IMR-90 (cell line): ENCODE measurements around the gene CD93. TPM values are rescaled to one million over a fixed set of nuclear protein-coding genes. Genes with fewer than 3 reads are reported as not detected.

Experiments
- ATAC-seq: fragments of 200-7000 bp; cut with Tn5 transposase; 2 replicates; pipeline ENCODE4 v1.9.1; 2020; ENCODE audit warnings: low read depth, mild to moderate bottlenecking, moderate library complexity
- BruUV-seq: library from RNA; stranded (reverse); fragments of 400-500 nt; replicated peaks from 2 replicates; lab custom pipeline; 2021; lab: Mats Ljungman, UMichigan
- CTCF ChIA-PET: fragments of 300-600 bp; formaldehyde crosslinking; extraction: SDS; loops from one replicate; lab custom pipeline; 2021; ENCODE audit warnings: antibody characterized with exemption; lab: Yijun Ruan, JAX
- POLR2A ChIA-PET: fragments of 300-600 bp; sonication (Branson Sonifier 250); formaldehyde crosslinking; loops from one replicate; lab custom pipeline; 2022; ENCODE audit warnings: antibody characterized with exemption; ENCODE audit not compliant: unreplicated experiment; lab: Charles Lee
- DNase-seq: peaks from one replicate; pipeline ENCODE4 v3.0.0; 2013
- H2AFZ ChIP-seq: replicated peaks from 2 replicates; pipeline ENCODE3; 2013; ENCODE audit warnings: low read length, mild to moderate bottlenecking; ENCODE audit not compliant: poor library complexity
- H2AK5ac ChIP-seq: 2 replicates; pipeline ENCODE4 v1.6.1; 2013; ENCODE audit warnings: low read depth, low read length, inconsistent platforms
- H2AK9ac ChIP-seq: replicated peaks from 2 replicates; pipeline ENCODE3; 2013; ENCODE audit warnings: mild to moderate bottlenecking, low read depth, low read length, moderate library complexity; ENCODE audit not compliant: poor library complexity
- H2BK120ac ChIP-seq: 2 replicates; pipeline ENCODE4 v1.6.1; 2013; ENCODE audit warnings: low read depth, low read length, inconsistent platforms
- H2BK15ac ChIP-seq: 3 replicates; pipeline ENCODE4 v1.6.1; 2013; ENCODE audit warnings: low read depth, low read length, inconsistent platforms
- H2BK20ac ChIP-seq: 2 replicates; pipeline ENCODE4 v1.6.1; 2013; ENCODE audit warnings: low read depth, mild to moderate bottlenecking, inconsistent platforms, low read length, moderate library complexity
- H2BK5ac ChIP-seq: 2 replicates; pipeline ENCODE4 v1.6.1; 2013; ENCODE audit warnings: mild to moderate bottlenecking, low read depth, low read length, inconsistent platforms; ENCODE audit not compliant: poor library complexity, severe bottlenecking
- H3K14ac ChIP-seq: replicated peaks from 2 replicates; pipeline ENCODE4 v1.6.1; 2013; ENCODE audit warnings: low read depth, low read length, inconsistent platforms
- H3K18ac ChIP-seq: 2 replicates; pipeline ENCODE4 v1.6.1; 2013; ENCODE audit warnings: low read depth, low read length, control low read depth
- H3K23ac ChIP-seq: 2 replicates; pipeline ENCODE4 v1.6.1; 2013; ENCODE audit warnings: low read depth, low read length, inconsistent platforms
- H3K27ac ChIP-seq: 2 replicates; pipeline ENCODE4 v1.5.1; 2013; ENCODE audit warnings: mild to moderate bottlenecking, control low read depth, low read length; ENCODE audit not compliant: insufficient read depth
- H3K27me3 ChIP-seq: 2 replicates; pipeline ENCODE4 v1.6.1; 2013; ENCODE audit warnings: low read length; ENCODE audit not compliant: control insufficient read depth, insufficient read depth
- H3K36me3 ChIP-seq: 2 replicates; pipeline ENCODE4 v1.6.1; 2013; ENCODE audit warnings: low read length, mixed read lengths; ENCODE audit not compliant: control insufficient read depth, insufficient read depth
- H3K4ac ChIP-seq: 2 replicates; pipeline ENCODE4 v1.6.1; 2013; ENCODE audit warnings: low read depth, low read length, inconsistent platforms
- H3K4me1 ChIP-seq: 2 replicates; pipeline ENCODE4 v1.6.1; 2013; ENCODE audit warnings: low read length, mixed read lengths; ENCODE audit not compliant: control insufficient read depth, insufficient read depth
- H3K4me2 ChIP-seq: 2 replicates; pipeline ENCODE4 v1.6.1; 2013; ENCODE audit warnings: low read depth, mild to moderate bottlenecking, control low read depth, low read length, moderate library complexity
- H3K4me3 ChIP-seq: 2 replicates; pipeline ENCODE4 v1.5.1; 2013; ENCODE audit warnings: low read depth, mild to moderate bottlenecking, control low read depth, low read length, moderate library complexity; ENCODE audit not compliant: insufficient read depth
- H3K56ac ChIP-seq: 2 replicates; pipeline ENCODE4 v1.6.1; 2013; ENCODE audit warnings: low read length, inconsistent platforms; ENCODE audit not compliant: insufficient read depth; ENCODE audit errors: extremely low read depth
- H3K79me1 ChIP-seq, 2 experiments: 2 replicates each; pipeline ENCODE4 v1.6.1; 2013; ENCODE audit warnings: low read length in 2 of 2, inconsistent platforms in 1 of 2, low read depth in 1 of 2
- H3K9ac ChIP-seq: 2 replicates; pipeline ENCODE4 v1.6.1; 2013; ENCODE audit warnings: low read depth, low read length, control low read depth
- H3K9me1 ChIP-seq: 2 replicates; pipeline ENCODE4 v1.6.1; 2013; ENCODE audit warnings: low read length, inconsistent platforms; ENCODE audit not compliant: insufficient read depth
- H3K9me3 ChIP-seq: 2 replicates; pipeline ENCODE4 v1.6.1; 2013; ENCODE audit warnings: low read length; ENCODE audit not compliant: control insufficient read depth, insufficient read depth
- H4K20me1 ChIP-seq: 2 replicates; pipeline ENCODE4 v1.6.1; 2013; ENCODE audit warnings: low read length, inconsistent platforms; ENCODE audit not compliant: insufficient read depth
- H4K5ac ChIP-seq: 2 replicates; pipeline ENCODE4 v1.6.1; 2013; ENCODE audit warnings: mild to moderate bottlenecking, low read depth, low read length, control low read depth
- H4K8ac ChIP-seq, 2 experiments: 2 replicates each; pipeline ENCODE4 v1.6.1; 2013; ENCODE audit warnings: low read depth in 2 of 2, low read length in 2 of 2, control low read depth in 1 of 2, inconsistent platforms in 1 of 2
- H4K91ac ChIP-seq: 2 replicates; pipeline ENCODE4 v1.6.1; 2013; ENCODE audit warnings: low read depth, low read length, inconsistent platforms; ENCODE audit not compliant: insufficient read depth
- CTCF ChIP-seq: conservative IDR thresholded peaks from 2 replicates; pipeline ENCODE4 v1.5.1; 2012; ENCODE audit warnings: mild to moderate bottlenecking, low read depth, low read length, improper control_type of control experiment
- MAFK ChIP-seq: IDR thresholded peaks from 2 replicates; pipeline ENCODE4 v1.6.1; 2012; ENCODE audit warnings: low read depth, low read length, improper control_type of control experiment
- NFE2L2 ChIP-seq: fragments of 150-350 bp; IDR thresholded peaks from 2 replicates; pipeline ENCODE4 v1.6.1; 2016; ENCODE audit warnings: low read depth, mild to moderate bottlenecking, low read length
- POLR2A ChIP-seq: IDR thresholded peaks from 2 replicates; pipeline ENCODE4 v1.6.1; 2012; ENCODE audit warnings: mild to moderate bottlenecking, low read depth, low read length
- USF2 ChIP-seq: fragments of 150-350 bp; IDR thresholded peaks from 2 replicates; pipeline ENCODE4 v1.6.1; 2017; ENCODE audit warnings: mild to moderate bottlenecking, antibody characterized with exemption, low read length, low read depth
- WGBS, 2 experiments: methylation state at CpG; one replicate each; pipeline versions ENCODE4 v1.1.5 to v1.1.7; 2013; ENCODE audit warnings: missing lambda C conversion rate in 2 of 2; ENCODE audit not compliant: insufficient read length in 1 of 2; ENCODE audit errors: extremely low coverage in 2 of 2; 5-methylcytosine and 5-hydroxymethylcytosine counted together
- dilution Hi-C: fragments of 300-500 bp; cut with HindIII; formaldehyde crosslinking; loops from one replicate; pipeline ENCODE4 v1.14.3; 2018; ENCODE audit warnings: low sequenced_read_pairs; ENCODE audit not compliant: unreplicated experiment
- in situ Hi-C: fragments of 300-500 bp; cut with MboI; formaldehyde crosslinking; loops from 3 replicates; pipeline ENCODE4 v1.14.3; 2019; ENCODE audit warnings: low sequenced_read_pairs, inconsistent platforms, mixed read lengths
- intact Hi-C: fragments of 100-400 bp; cut with micrococcal nuclease; formaldehyde crosslinking; loops from 2 replicates; pipeline ENCODE4 v1.10.0; 2022
- polyA plus RNA-seq, 3 experiments: library from polyadenylated mRNA; depleted of rRNA; stranded (reverse); fragments of >200 nt; gene quantifications; 2 replicates each; pipeline ENCODE4 v1.2.3, GENCODE V29; 2012; ENCODE audit warnings: low replicate concordance in 1 of 3
- total RNA-seq: library from RNA; depleted of rRNA; stranded (reverse); fragments of >200 nt; gene quantifications from 2 replicates; pipeline ENCODE4 v1.2.3, GENCODE V29; 2012

Gene CD93
- total and polyA plus RNA-seq, 2 of the 4 experiments (the other 2 are of a cell fraction), result under 0.01 to 0.02 TPM

- no peak overlapping the region for H2BK20ac ChIP-seq
- H2BK15ac ChIP-seq, result no peak overlapping the region
- no TSS peak for BruUV-seq
- H3K9me3 ChIP-seq, result no peaks in the 10 kb centered on the region
- intact Hi-C loops, result no loop called here
- H2AK9ac ChIP-seq, result no peak overlapping the region
- no peak overlapping the region for H4K91ac ChIP-seq
- H3K36me3 ChIP-seq, result no peaks in the 10 kb centered on the region
- in situ Hi-C loops, result no loop called here
- H3K27ac ChIP-seq, result no peak overlapping the region
- H3K9me1 ChIP-seq, result no peaks in the 10 kb centered on the region
- no peak overlapping the region for H4K5ac ChIP-seq
- no peak overlapping the region for H3K4ac ChIP-seq
- no peak overlapping the region for H3K18ac ChIP-seq
- DNase-seq (no peak), ATAC-seq (no peak)
- H3K27me3 ChIP-seq, result peaks cover 18% of the 10 kb centered on the region
- H3K79me1 ChIP-seq, result no peaks in the 10 kb centered on the region
- H3K14ac ChIP-seq, result no peak overlapping the region
- H3K23ac ChIP-seq, result no peak overlapping the region
- no peak overlapping the region for H2AFZ ChIP-seq
- H3K4me1 ChIP-seq, result no peaks in the 10 kb centered on the region
- WGBS, 2 experiments, result 50% methylated on average over 1 of the region's 3 CpGs; no CpG with 5 or more reads in 1 of the 2 experiments
- no peaks in the 10 kb centered on the region for H4K20me1 ChIP-seq
- H2AK5ac ChIP-seq, result no peak overlapping the region
- H4K8ac ChIP-seq, result no peak overlapping the region
- no peak overlapping the region for H2BK5ac ChIP-seq
- no peak for TF ChIP-seq MAFK
- TF ChIP-seq USF2, result no peak
- TF ChIP-seq NFE2L2, result no peak
- no peak for TF ChIP-seq POLR2A
- no peak for TF ChIP-seq CTCF
- no peak overlapping the region for H3K9ac ChIP-seq
- H3K4me2 ChIP-seq, result no peak overlapping the region
- no peak overlapping the region for H2BK120ac ChIP-seq
- dilution Hi-C loops, result no loop called here
- ChIA-PET POLR2A (no interaction called here), CTCF (no interaction called here)
- H3K4me3 ChIP-seq, result no peak overlapping the region
- H3K56ac ChIP-seq, result no peak overlapping the region
These were observed 12.1 kb downstream of the CD93 start for GRCh38 chr20:23074052-23074451.
